HTR-8/SVneo (cell line): ENCODE results near the gene EPN3.

Experiments
- DNase-seq: peaks from one replicate; pipeline ENCODE4 v3.0.0; 2011; ENCODE audit warnings: low spot score, mixed read lengths; ENCODE audit not compliant: insufficient read length
- FAIRE-seq: peaks from 2 replicates; lab custom pipeline; 2011; peaks lifted over from hg19 to GRCh38; lab: Jason Lieb, UNC

The EPN3 gene

GRCh38 chr17:50508573-50509460, 23.7 kb upstream of the EPN3 start:
- DNase-seq (no peak), FAIRE-seq (no peak)

- no peak for FAIRE-seq
Observed at GRCh38 chr17:50511058-50511457, 21.5 kb upstream of the EPN3 start.

GRCh38 chr17:50513495-50513894, 19.0 kb upstream of the EPN3 start:
- no peak for DNase-seq
- peak; percentile 40 for FAIRE-seq

More at GRCh38 chr17:50511058-50511457, 21.5 kb upstream of the EPN3 start:
- no peak for DNase-seq

GRCh38 chr17:50514388-50514787, 18.1 kb upstream of the EPN3 start:
- DNase-seq (no peak), FAIRE-seq (peak; percentile 40)

GRCh38 chr17:50514936-50515702, 17.4 kb upstream of the EPN3 start:
- DNase-seq = no peak

GRCh38 chr17:50517011-50517410, 15.5 kb upstream of the EPN3 start:
- DNase-seq (no peak), FAIRE-seq (peak; percentile 36)

More at GRCh38 chr17:50514936-50515702, 17.4 kb upstream of the EPN3 start:
- FAIRE-seq = no peak

GRCh38 chr17:50517504-50518383, 14.8 kb upstream of the EPN3 start:
- peak; percentile 48 for FAIRE-seq
- no peak for DNase-seq

GRCh38 chr17:50518384-50519023, 14.0 kb upstream of the EPN3 start:
- DNase-seq = no peak
- no peak for FAIRE-seq

- no peak for FAIRE-seq
- no peak for DNase-seq
Observed at GRCh38 chr17:50519141-50519834, 13.2 kb upstream of the EPN3 start.

GRCh38 chr17:50520483-50520882, 12.1 kb upstream of the EPN3 start:
- DNase-seq = no peak

GRCh38 chr17:50521514-50521913, 11.0 kb upstream of the EPN3 start:
- FAIRE-seq = no peak
- no peak for DNase-seq

More at GRCh38 chr17:50520483-50520882, 12.1 kb upstream of the EPN3 start:
- no peak for FAIRE-seq

- DNase-seq = no peak
Observed at GRCh38 chr17:50522766-50523165, 9.8 kb upstream of the EPN3 start.

GRCh38 chr17:50523208-50523607, 9.3 kb upstream of the EPN3 start:
- DNase-seq (no peak), FAIRE-seq (no peak)

More at GRCh38 chr17:50522766-50523165, 9.8 kb upstream of the EPN3 start:
- FAIRE-seq = no peak

GRCh38 chr17:50524838-50525237, 7.7 kb upstream of the EPN3 start:
- FAIRE-seq (no peak), DNase-seq (no peak)

- no peak for DNase-seq
- FAIRE-seq = peak; percentile 9
Observed at GRCh38 chr17:50527155-50527762, 5.3 kb upstream of the EPN3 start.

GRCh38 chr17:50527949-50528474, 4.5 kb upstream of the EPN3 start:
- DNase-seq (no peak), FAIRE-seq (peak; percentile 58)

GRCh38 chr17:50529849-50530248, 2.7 kb upstream of the EPN3 start:
- DNase-seq (no peak), FAIRE-seq (no peak)

GRCh38 chr17:50531428-50532025, 1.0 kb upstream of the EPN3 start:
- peak; percentile 84 for FAIRE-seq

More at GRCh38 chr17:50531428-50532025, 1.0 kb upstream of the EPN3 start:
- DNase-seq = no peak
